Fibroblast of lung (primary cell): ENCODE measurements around the gene HAUS5.

ENCODE experiments used
- CTCF ChIP-seq, 2 donors: IDR thresholded peaks in 1 of 2; conservative IDR thresholded peaks in 1 of 2; 1 replicate in 1 of 2; 2 replicates in 1 of 2; pipeline ENCODE4 v1.5.1; 2011 to 2012; ENCODE audit warnings: low read length in 2 of 2, control low read depth in 1 of 2, inconsistent platforms in 1 of 2, low read depth in 1 of 2, mild to moderate bottlenecking in 1 of 2
- EZH2 ChIP-seq: IDR thresholded peaks from 2 replicates; pipeline ENCODE4 v1.5.1; 2012; ENCODE audit warnings: low read length, control low read depth, mild to moderate bottlenecking; ENCODE audit errors: missing control alignments

- no peak for TF ChIP-seq EZH2
- TF ChIP-seq CTCF (conservative IDR thresholded peaks at IDR 0.05 in 1 of 2, IDR thresholded peaks at IDR 0.05 in 1 of 2; ENCODE audit: low read depth in 1 of 2, low read length in 2 of 2), result no peak
Measured at GRCh38 chr19:35562776-35563175, 49.8 kb upstream of the HAUS5 start.
